SK-N-DZ (cell line): ENCODE results near the gene TTK.
"Not testable (repeated sequence)": the region's sequence is repeated elsewhere in the genome, so short reads cannot be mapped to it uniquely, and the experiment has no call there.

Experiments used
- DNase-seq: peaks from one replicate; pipeline ENCODE4 v3.0.0-alpha.2; 2015; ENCODE audit warnings: low spot score

The TTK gene

DNA sequence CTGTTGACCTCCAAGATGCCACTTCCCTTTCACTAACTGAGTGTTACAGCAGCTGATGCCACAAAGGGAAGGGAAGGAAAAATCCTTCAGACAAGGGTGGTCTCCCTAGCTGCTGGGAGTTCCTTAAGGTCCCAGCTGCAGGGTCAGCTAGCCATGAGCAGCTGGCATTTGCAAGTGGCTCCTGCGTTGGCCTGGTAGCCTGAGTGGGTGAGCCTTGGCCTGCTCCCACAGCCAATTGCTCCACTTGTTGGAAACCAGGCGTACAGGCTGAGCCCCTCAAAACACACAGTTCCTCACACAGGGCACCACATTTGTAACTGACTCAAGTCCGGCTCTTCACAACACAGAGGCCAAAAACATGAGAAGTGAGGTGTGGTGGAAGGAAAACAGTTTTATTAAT is 16.7 kb downstream of the TTK start:
- DNase-seq = peak; percentile 2

DNA sequence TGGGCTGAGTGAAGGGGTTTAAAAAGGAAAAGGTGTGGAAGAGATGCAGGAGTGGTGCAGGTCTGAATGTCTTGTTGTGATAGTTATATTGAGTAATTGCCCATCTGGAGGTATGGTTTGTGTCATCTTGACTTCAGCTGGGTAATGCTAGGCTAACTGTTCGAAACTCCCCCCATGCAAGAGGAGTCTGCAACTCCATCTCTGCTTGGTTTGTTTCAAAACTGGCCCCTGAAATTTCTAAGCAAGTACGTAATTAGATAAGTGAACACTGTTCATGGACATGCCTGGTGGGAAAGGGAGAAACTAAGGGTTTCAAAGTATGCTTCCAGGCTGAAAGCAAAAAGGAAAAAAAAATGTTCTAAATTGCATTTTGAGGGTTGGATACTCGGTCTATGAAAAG is 17.1 kb downstream of the TTK start:
- DNase-seq = peak; percentile 9

DNA sequence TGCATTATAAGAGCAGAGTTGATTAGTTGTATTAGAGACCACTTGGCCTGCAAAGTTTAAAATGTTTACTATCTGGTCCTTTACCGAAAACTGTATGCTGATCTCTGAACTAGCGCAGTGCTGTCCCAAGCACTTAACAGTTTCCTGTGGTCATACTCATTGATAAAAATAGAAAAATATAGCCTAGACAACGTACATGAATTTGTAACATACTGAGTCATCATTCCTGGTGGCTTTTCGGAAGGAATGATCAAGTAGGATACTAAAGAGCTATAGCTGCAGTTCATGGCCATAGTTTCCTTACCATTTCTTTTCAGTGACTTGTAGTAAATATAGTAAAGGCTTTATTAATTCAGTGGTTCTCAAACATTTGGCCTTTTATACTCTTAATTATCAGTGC is 18.4 kb downstream of the TTK start:
- no peak for DNase-seq

DNA sequence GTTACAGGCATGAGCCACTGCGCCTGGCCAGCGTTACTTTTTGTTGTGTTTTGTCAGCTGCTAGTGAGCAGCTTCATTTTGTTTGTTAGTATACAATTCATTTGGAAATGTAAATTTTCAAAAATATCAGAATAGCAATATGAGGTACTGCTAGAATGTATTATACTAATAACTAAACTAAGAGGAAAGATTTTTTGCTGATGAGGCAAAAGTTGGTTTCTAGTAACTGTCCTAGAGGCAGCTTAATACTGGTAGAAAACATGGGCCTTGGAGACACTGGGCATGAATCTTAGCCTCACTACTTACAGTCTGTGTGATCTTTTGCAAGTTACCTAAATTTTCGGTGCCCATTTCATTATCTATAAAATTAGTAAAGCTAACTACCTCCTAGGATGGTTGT is 24.1 kb downstream of the TTK start:
- DNase-seq = no peak

DNA sequence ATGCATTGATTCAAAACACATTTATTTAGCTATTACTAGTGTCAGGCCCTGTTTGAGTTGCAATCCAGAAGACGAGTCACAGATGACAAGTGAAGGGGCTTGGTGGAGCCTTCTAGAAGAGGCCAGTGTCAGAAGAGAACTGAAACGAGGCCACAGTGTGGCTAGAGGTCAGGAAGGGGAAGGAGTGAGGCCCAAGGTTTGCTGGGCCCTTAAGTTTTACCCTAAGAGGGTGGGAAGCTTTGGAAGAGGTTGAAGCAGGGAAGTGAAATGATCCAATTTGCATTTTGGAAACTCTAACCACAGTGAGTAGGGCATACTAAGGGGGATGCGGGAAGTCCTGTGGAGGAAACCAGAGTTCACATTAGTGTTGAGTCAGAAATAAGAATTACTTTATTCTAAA is 25.0 kb downstream of the TTK start:
- no peak for DNase-seq

DNA sequence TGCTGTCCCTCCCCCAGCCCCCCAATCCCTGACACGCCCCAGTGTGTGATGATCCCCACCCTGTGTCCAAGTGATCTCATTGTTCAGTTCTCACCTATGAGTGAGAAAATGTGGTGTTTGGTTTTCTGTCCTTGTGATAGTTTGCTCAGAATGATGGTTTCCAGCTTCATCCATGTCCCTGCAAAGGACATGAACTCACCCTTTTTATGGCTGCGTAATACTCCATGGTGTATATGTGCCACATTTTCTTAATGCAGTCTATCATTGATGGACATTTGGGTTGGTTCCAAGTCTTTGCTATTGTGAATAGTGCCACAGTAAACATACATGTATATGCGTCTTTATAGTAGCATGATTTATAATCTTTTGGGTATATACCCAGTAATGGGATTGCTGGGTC is 43.8 kb downstream of the TTK start:
- not testable (repeated sequence) for DNase-seq

DNA sequence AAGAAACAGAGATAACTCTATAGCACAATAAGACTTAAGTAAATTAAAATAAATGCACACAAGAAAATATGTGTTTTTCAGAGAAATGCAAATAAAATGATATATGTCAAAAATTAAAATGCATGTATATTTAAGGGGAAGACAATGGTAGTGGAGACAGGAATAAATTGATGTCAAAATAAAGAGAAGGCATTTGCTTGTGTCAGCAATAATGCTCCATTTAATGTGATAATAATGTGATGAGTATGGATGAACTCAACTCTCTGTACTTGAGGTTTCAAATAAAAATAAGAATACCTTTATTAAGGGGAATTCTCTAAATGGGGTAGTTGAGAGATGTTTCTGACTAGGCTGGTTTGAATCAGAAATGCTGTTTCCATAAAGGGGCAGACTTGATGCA is 56.3 kb downstream of the TTK start:
- DNase-seq = no peak

DNA sequence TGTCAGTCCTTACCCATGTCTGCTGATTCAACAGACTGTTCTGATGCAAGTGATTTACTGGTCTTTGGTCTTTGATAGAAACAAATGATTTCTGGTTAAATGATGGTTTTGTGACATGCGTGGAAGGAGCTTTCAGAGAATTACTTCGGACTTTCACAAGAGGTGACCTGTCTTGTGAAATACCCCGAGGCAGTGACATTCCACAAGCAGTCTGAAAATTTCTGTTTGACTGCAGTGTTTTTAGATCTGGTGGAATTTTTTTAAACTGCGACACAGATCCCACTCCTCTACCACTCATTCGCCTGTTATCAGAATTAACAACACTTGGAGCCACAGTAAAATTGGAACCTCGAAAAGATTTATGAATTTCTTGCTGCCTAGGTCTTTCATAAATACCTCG is 63.7 kb downstream of the TTK start:
- not testable (repeated sequence) for DNase-seq

DNA sequence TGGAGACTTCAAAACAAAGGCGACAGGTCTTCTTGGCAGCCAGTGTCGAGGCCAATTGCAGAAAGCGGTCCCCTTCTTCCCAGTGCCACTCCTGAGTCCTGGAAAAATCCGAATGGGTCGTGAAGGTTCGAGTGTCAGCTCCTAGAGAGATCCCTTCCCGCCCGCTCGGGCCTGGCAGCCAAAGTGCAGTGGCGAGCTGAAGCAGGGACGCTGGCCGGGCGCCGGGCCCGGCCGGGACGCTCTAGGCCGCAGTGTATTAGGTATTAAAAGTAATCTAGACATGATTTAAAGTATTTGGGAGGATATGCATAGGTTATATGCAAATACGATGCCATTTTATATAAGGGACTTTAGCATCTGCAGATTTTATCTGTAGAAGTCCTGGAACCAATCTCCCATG is 66.0 kb downstream of the TTK start:
- not testable (repeated sequence) for DNase-seq

DNA sequence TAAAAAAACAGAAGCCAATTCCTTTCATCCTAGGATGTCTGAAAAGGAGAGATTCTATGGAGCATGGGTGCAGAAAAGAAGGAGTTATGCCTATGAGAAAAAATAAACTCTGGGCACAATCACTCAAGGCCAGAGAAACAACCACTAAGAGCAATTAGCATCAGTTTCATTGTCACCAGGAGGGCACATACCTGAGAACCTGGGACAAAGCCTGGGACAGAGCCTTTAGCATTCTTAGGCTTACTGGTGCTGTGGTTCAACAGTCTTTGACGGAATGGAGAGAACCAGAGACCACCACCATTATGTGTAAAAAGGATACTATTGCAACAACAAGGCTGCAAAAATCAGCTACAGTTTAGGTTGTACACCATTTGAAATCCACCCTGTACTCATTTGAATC is 72.6 kb downstream of the TTK start:
- DNase-seq = no peak

DNA sequence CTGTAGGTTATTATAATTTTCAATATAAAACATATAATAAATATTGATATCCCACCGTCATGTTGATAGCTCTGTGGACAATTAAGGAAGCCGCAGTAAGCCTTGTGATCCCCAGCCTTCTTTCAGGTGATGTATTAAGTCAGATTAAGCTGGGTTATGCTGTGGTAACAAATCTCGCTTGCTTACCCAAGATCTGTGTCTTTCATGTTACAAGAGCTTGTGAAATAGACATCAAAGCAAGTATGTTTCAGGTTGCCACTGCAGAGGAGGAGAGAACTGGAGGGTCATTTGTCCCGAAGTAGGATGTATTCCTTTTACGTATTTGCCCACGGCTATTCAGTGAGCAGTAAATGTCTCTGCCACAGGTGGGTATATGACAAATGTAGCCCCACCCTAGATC is 84.2 kb downstream of the TTK start:
- no peak for DNase-seq

DNA sequence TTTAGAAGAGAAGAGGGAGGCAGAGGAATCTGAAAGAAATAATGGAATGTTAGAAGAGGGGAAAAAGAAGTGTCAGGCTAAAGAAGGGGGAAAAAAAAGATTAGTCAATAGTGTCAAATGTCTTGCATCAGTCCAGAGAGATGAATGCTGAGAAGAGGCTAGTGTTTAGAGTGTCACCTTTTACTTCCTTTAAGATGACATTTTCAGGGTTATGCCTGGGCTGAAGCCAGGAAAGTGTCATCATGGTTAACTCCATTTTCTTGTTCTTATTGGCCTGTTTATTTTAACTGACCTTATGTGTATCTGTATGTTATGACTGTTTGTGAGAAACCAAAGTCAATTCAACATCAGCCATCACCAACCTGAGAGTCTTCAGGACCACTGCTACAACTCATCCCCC is 87.1 kb downstream of the TTK start:
- no peak for DNase-seq
